GOT3 (cell line): Measurements from ENCODE around the gene PCLO.

Source experiments
- DNase-seq: peaks from one replicate; lab custom pipeline; 2025; ENCODE audit warnings: mixed read lengths; lab: John Stamatoyannopoulos, UW

PCLO gene, protein sequence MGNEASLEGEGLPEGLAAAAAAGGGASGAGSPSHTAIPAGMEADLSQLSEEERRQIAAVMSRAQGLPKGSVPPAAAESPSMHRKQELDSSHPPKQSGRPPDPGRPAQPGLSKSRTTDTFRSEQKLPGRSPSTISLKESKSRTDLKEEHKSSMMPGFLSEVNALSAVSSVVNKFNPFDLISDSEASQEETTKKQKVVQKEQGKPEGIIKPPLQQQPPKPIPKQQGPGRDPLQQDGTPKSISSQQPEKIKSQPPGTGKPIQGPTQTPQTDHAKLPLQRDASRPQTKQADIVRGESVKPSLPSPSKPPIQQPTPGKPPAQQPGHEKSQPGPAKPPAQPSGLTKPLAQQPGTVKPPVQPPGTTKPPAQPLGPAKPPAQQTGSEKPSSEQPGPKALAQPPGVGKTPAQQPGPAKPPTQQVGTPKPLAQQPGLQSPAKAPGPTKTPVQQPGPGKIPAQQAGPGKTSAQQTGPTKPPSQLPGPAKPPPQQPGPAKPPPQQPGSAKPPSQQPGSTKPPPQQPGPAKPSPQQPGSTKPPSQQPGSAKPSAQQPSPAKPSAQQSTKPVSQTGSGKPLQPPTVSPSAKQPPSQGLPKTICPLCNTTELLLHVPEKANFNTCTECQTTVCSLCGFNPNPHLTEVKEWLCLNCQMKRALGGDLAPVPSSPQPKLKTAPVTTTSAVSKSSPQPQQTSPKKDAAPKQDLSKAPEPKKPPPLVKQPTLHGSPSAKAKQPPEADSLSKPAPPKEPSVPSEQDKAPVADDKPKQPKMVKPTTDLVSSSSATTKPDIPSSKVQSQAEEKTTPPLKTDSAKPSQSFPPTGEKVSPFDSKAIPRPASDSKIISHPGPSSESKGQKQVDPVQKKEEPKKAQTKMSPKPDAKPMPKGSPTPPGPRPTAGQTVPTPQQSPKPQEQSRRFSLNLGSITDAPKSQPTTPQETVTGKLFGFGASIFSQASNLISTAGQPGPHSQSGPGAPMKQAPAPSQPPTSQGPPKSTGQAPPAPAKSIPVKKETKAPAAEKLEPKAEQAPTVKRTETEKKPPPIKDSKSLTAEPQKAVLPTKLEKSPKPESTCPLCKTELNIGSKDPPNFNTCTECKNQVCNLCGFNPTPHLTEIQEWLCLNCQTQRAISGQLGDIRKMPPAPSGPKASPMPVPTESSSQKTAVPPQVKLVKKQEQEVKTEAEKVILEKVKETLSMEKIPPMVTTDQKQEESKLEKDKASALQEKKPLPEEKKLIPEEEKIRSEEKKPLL (N-terminal part only)

GRCh38 chr7:83162402-83163256 is at the start of gene PCLO:
PCLO (minus strand) TSS chr7:83162884; CDS start chr7:83162592, 292 bp downstream.
- peak; percentile 42 for DNase-seq

GRCh38 chr7:83211685-83212084 is 49.0 kb upstream of the PCLO start:
- DNase-seq: no peak

DNA sequence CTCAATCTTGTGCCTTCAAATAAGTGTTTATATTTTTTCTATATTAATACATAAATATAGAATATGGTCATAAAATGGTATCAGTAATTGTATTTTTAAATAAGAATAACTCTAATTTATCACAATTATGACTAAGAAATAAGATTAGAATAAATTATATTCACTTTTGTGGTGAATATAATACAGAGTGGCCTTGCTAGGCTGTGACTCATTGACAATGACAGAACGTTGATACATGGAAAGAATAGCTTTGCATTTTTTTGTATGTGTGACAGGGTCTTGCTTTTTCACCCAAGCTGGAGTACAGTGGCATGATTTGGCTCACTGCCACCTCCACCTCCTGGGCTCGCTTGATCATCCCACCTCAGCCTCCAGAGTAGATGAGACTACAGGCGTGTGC is 47.8 kb upstream of the PCLO start:
- no peak for DNase-seq

DNA sequence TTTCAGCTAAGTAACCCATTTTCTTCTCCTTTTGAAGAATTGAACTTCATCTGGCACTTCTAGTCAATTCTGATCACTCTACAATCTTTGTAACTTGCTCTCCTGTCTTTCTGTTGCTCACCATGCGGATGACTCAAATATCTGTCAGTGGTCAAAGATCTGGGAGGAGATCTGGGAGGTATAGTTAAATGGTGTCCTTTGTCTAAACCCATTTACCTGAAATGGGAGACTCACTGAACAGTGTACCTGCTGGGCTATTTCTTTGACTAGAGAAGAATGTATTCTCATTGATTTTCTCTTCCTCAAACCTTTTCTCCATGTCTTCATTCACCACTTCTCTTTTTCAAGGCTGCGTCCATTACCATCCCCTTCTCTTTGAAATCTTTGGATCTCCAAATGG is 42.0 kb upstream of the PCLO start:
- no peak for DNase-seq

- no peak for DNase-seq
Measured at GRCh38 chr7:83201355-83201754, 38.7 kb upstream of the PCLO start.

DNA sequence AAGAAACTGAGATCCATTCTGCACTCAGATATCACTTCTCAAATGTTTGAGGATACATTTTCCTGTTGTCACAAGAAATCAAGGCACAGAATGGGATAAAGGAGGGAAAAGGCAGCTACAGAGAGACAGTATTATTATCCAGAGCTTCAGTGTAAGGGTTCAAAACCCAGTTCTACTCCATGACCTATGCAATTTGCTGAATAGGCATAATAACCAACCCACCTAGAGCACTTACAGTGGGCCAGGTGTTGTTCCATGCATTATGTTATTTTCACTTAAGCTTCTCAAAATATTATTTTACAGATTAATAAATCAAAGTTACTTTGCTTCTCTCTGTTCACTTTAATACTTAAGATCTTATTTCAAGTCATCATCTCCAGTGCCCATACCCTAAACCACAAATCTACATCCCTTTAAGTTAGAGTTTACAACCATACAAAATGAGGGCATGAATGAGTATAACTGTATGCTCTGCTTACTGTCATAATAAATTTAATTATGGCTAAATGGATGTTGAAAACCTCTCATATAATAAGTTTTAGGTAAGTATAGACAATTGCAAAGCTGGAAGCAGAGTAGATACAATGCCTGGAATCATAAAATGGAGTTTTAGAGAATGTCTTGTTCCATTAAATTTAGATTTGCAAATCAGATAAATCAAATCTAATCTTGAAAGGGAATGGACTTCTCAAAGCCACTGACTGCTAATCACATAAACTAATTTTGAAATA is 28.1 kb upstream of the PCLO start:
- no peak for DNase-seq

DNA sequence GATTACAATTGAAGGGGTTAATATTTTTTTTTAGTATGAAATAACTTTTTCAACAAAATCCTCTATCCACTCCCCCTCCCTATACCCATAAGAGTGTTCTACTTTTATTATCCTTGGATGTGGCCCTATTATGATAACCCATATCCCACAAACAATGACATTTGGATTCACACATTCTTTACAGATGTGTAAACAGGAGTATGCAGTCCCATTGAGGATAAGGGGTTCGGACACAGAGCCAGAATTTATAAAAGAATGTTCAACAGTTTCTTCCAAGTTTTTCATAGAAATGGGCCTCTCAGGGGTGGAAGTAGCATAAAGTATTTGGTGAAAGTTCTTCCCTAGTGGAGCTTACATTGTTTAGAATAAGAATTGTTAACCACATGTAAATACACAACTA is 16.1 kb upstream of the PCLO start:
- DNase-seq: no peak

GRCh38 chr7:83178066-83178465 is 15.4 kb upstream of the PCLO start:
- DNase-seq: no peak

DNA sequence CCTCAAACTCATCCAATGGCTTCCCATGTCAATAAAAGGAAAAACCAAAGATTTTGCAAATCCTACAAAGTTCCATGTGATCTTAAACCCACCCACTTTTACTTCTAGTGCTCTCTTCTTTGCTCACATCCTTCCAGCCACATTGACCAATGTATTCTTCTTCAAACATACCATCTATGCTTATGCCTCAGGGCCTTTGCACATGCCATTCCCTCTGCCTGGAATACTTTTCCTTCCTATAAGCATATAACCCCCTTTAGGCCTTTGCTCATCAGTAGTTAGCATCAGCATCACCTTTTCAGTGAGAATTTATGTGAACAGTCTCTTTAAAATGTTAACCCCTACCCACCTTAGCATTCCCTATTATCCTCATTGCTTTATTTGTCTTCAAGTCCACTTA is 11.0 kb upstream of the PCLO start:
- no peak for DNase-seq

GRCh38 chr7:83166781-83167180 is 4.1 kb upstream of the PCLO start:
- DNase-seq: no peak

DNA sequence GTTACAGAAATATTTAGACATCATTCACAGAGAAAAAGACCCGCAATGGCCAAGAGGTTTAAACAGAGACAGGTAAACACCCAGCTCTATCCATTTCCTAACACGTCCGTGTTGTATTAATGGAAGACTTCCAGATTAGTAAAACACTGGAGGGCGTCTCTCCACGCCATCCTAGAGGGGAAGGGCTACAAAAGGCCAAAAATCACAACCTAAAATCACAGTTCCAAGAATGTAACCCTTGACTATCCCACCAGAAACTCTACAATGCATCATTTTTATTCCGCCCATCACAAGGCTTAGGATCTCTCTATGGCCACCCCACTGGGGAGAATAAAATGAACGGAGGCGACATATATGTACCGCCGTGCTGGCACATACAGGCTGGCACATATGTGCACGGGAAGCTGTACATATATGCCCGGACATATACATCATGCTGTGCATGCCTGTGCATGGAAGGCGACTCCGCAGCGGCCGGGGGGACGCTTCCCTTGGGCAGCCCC is 734 bp downstream of the PCLO start:
- no peak for DNase-seq

GRCh38 chr7:83161186-83161585 is 1.5 kb downstream of the PCLO start:
- DNase-seq: no peak

DNA sequence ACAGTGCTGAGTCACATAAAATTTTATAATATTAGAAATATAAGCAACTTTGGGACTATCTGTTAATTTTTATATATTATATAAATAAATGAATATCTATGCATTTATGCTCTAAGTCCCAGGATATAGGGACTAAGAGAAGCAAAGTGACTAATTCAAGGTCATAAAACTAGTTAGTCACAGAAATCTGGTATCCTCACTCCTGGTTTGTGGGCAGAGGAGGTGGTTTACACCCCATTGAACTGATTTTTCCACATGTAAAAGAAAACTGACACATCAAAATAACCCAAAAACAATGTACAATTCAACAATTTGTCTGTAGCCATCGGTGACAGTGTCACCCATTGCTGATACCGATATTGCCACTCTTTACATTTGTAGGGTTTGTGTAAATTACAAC is 3.0 kb downstream of the PCLO start:
- no peak for DNase-seq

DNA sequence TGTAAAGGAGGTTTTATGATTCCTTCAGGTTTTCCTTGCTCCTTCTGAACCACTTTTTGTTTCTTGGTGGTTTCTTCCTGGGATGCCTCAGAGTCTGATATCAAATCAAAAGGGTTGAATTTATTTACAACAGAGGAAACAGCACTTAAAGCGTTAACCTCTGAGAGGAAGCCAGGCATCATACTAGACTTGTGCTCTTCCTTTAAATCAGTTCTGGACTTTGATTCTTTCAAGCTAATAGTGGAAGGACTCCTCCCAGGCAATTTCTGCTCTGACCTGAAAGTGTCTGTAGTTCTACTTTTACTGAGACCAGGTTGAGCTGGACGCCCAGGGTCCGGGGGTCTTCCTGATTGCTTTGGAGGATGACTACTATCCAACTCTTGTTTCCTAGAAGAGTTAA is 6.7 kb downstream of the PCLO start:
- DNase-seq: no peak

- DNase-seq: no peak
Measured at GRCh38 chr7:83155407-83155806, 7.3 kb downstream of the PCLO start.

DNA sequence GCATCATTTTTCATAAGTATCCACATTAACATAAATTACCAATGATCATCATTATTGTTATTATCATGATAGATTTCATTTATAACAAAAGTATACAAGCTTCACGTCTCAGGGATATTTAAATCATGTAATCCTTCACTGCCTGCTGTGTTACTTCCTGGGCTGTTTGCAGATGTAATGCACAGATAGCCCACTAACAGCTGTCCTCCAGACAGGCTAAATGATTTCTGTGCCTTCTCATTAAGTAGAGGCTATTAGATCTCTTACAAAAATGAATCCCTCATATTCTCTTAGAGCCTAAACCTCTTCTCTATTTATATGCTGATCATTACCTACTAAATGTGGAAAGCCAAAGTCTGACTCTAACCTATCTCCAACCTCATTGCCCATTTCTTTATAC is 9.3 kb downstream of the PCLO start:
- no peak for DNase-seq

GRCh38 chr7:83150310-83150709 is 12.4 kb downstream of the PCLO start:
- DNase-seq: no peak

- no peak for DNase-seq
Measured at GRCh38 chr7:83149466-83149865, 13.2 kb downstream of the PCLO start.

DNA sequence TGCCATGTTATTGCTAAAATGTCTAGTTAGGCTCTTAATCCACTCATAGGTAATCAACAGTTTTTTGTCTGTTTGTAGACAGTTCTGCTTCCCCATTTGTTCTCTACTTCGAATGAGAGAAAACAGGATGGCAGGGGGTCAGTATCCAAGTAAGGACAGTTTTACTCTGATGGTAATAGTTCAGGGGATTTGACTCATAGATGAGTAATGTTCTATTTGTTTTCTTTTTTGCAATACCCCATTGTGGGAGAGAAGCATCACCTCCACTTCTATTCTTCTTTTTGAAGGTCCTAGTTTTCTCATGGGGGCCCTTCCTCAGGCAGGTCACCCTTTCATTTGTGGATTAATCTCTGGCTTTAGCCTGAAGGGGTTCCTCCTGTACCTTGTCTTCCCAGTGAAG is 13.9 kb downstream of the PCLO start:
- DNase-seq: no peak

DNA sequence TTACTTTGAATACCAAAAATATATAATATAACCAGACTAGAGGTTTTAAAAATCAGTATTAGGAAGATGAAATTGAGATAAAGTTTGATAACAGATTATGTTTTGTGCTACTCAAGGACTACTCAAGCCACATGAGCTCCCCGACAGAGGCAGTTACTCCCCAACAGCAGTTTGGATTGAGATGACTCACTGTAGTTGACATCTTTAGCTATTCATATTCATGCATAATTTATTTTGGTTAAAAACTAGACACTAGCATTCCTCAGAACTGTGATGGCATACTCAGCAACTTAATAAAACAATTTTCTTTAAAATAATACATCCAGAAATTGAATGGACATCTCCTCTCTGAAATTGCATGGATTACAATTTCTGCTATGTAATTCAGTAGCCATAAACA is 19.6 kb downstream of the PCLO start:
- DNase-seq: no peak

DNA sequence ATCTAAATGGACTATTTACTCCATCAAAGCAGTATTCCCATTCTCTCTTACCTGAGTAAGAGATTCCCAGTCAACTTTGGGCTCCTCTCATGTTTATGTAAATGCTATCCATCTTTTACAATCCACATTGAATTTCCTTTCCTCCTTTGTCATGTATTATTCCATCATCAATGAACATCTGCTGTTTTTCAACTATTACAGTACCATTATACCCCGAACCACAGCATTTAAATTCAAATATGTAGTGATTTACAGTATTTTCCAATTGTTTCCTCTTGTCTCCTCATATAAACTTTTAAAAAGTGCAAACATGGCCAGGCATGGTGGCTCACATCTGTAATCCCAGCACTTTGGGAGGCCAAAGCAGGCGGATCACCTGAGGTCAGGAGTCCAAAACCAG is 20.3 kb downstream of the PCLO start:
- no peak for DNase-seq
